ENCODE data around the gene PRDM2.

Gene PRDM2

GRCh38 chr1:13812456-13813397 lies 112.7 kb downstream of the PRDM2 start:
- DNase-seq (ENCODE audit: low read depth in 2 of 3, low spot score in 2 of 3): no peak

GRCh38 chr1:13813398-13814012 lies 113.5 kb downstream of the PRDM2 start:
- DNase-seq (ENCODE audit: low read depth in 2 of 3, low spot score in 2 of 3): peak in 2 of 3 experiments; percentile 42 to 50

DNA sequence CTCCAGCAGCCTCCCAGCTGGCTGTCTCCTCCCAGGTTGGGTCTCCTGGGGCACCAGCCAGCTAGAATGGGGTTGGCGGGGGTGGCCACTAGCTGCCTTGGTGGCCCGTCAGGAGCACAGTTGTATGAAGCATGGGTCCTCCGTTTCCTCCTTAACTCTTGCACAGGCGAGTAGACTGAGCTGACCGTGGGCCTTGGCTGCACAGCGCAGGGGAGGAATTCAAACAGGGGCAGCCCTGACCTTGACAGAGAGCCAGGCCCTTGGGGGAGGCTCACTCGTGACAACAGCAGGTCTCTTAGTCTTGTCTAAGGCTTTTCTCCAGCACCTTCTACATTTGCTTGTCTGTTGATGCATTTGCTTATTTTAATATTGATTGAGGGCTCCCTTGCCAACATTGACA lies 114.1 kb downstream of the PRDM2 start:
- no peak for DNase-seq (ENCODE audit: low read depth in 2 of 3, low spot score in 2 of 3)

GRCh38 chr1:13816016-13816760 lies 116.2 kb downstream of the PRDM2 start:
- DNase-seq (ENCODE audit: low read depth in 2 of 3, low spot score in 2 of 3): no peak

- no peak for DNase-seq (ENCODE audit: low read depth in 2 of 3, low spot score in 2 of 3)
Observed at GRCh38 chr1:13817906-13818305, 117.9 kb downstream of the PRDM2 start.

GRCh38 chr1:13818926-13819325 lies 118.9 kb downstream of the PRDM2 start:
- no peak for DNase-seq (ENCODE audit: low read depth in 2 of 3, low spot score in 2 of 3)

- DNase-seq (ENCODE audit: low read depth in 2 of 3, low spot score in 2 of 3): no peak
Observed at GRCh38 chr1:13819642-13820041, 119.7 kb downstream of the PRDM2 start.

DNA sequence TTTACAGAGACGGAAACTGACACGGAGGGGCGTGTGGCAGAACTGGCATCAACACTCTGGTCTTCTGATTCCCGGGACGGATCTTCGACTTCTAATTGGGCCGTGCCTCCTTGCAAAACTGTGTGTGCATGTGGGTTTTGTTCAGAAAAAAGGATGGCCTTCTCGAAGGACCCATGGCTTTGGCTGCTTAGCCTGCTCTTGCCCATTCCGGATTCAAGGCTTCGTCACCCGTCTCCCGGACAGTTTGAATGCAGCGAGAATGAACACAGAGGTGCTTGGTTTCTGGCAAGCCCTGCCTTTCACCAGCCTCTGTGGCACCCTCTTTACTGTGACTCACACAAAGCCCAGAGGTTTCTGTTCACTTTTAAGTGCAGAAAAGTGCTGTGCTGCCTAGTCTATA lies 120.1 kb downstream of the PRDM2 start:
- no peak for DNase-seq (ENCODE audit: low read depth in 2 of 3, low spot score in 2 of 3)

DNA sequence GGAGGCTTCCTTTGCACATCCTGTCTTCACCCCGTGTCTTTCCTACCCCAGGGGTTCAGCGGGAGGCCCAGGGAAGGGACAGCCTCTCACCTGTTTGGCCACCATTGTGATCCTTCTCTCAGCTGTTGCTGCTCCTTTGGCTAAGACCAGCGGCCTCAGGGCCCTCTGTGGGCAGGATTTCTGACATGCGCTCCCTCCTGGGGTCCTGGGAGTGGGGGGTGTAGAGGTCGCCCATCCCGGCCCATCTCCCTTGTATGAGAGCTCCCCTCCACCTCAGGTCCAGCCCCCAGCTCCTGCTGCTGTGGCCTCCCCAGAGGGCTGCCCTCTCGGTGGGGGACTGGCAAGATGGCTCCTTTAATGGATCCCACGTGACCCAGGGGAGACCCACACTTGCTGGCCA lies 120.5 kb downstream of the PRDM2 start:
- DNase-seq (ENCODE audit: low read depth in 2 of 3, low spot score in 2 of 3): no peak

DNA sequence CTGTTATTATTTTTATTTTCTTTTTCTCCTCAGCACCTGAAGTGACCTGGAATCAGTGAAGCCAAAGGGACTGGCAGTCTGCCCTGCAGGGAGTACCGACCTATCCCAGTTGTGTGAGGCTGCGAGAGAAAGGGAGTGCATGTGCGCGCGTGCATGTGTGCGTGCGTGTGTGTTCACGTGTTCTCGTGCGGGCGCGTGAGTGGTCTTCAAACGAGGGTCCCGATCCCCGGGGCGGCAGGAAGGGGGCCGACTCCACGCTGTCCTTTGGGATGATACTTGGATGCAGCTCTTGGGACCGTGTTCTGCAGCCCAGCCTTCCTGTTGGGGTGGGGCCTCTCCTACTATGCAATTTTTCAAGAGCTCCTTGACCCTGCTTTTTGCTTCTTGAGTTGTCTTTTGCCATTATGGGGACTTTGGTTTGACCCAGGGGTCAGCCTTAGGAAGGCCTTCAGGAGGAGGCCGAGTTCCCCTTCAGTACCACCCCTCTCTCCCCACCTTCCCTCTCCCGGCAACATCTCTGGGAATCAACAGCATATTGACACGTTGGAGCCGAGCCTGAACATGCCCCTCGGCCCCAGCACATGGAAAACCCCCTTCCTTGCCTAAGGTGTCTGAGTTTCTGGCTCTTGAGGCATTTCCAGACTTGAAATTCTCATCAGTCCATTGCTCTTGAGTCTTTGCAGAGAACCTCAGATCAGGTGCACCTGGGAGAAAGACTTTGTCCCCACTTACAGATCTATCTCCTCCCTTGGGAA lies 123.3 kb downstream of the PRDM2 start:
- DNase-seq (ENCODE audit: low read depth in 2 of 3, low spot score in 2 of 3): no peak

DNA sequence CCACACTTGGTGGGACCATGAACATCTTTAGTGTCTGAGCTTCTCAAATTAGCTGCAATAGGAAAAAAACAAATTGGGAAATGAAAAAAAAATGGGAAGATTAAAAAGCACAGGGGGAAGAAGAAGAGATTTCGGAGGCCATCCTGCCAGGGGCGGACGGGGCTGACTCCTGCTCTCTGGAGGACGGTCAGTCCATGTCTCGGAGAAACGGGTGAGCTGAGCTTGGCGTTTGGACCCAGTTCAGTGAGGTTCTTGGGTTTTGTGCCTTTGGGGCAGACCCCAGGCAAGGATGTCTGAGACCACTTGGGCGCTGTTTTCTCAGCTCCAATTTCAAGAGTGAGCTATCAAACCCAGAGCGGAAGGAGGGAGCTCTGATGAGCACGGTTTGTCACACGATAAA lies 123.9 kb downstream of the PRDM2 start:
- no peak for DNase-seq (ENCODE audit: low read depth in 2 of 3, low spot score in 2 of 3)

DNA sequence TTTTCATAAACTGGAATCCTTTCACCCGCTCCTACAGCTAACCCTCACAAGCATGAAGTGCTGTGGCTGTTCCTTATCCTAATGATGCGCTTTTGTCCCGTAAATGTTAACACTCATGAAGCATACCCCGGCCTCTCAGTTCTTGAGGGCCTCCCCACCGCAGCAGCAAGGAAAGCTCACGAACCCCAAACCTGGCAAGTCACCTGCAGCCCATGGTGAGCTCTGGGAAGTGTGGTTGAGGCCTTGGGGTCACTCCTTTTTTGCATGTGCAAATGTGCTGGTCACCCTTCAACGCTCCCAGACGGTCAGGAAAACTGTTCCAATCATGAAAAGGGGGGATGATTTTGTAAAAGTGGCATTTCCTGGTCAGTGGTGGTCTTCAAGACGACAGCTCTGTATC lies 124.6 kb downstream of the PRDM2 start:
- no peak for DNase-seq (ENCODE audit: low read depth in 2 of 3, low spot score in 2 of 3)

DNA sequence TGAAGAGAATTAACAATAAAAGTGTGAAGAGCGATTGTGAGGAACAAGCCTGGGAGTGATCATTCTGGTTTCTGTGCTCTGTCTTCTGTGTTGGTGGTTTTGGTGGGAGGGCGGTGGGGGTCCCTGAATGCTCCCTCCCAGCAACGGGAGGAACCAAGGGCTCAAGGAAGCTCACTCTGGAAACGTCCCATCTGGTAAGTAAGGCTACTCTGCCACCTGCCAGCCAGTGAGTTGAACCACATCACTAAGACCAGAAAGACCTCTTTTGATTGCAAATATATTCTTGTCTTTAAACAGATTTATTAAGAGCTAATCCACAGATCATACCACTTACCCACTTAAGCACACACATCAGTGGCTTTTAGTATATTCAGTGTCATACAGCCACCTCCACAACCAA lies 125.0 kb downstream of the PRDM2 start:
- no peak for DNase-seq (ENCODE audit: low read depth in 2 of 3, low spot score in 2 of 3)

DNA sequence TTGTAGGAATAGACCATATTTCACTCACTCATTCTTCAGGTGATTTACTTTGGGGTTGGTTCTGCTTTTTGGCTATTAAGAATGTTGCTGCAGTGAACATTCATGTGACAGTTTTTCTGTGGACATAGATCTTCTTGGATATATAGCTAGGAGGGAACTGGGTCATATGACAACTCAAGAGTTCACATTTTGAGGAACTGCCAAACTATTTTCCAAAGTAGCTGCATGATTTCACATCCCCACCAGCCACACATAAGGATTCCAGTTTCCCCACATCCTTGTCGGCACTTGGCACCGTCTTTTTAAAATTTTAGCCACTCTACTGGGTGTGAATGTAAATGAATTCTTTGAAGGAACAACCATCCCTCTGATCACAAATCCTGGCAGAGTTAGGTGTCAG lies 126.0 kb downstream of the PRDM2 start:
- DNase-seq (ENCODE audit: low read depth in 2 of 3, low spot score in 2 of 3): no peak

GRCh38 chr1:13826591-13826990 lies 126.6 kb downstream of the PRDM2 start:
- no peak for DNase-seq (ENCODE audit: low read depth in 2 of 3, low spot score in 2 of 3)

GRCh38 chr1:13828454-13829151 lies 128.6 kb downstream of the PRDM2 start:
- peak in 1 of 3 experiments; percentile 15 for DNase-seq (ENCODE audit: low read depth in 2 of 3, low spot score in 2 of 3)

- DNase-seq (ENCODE audit: low read depth in 2 of 3, low spot score in 2 of 3): no peak
Observed at GRCh38 chr1:13829152-13829769, 129.3 kb downstream of the PRDM2 start.

- DNase-seq (ENCODE audit: low read depth in 2 of 3, low spot score in 2 of 3): no peak
Observed at GRCh38 chr1:13830170-13830569, 130.2 kb downstream of the PRDM2 start.

- no peak for DNase-seq (ENCODE audit: low read depth in 2 of 3, low spot score in 2 of 3)
Observed at GRCh38 chr1:13830616-13831280, 130.8 kb downstream of the PRDM2 start.

- DNase-seq (ENCODE audit: low read depth in 2 of 3, low spot score in 2 of 3): no peak
Observed at GRCh38 chr1:13832100-13832499, 132.1 kb downstream of the PRDM2 start.

Measured in activated CD8-positive, alpha-beta memory T cell treated with anti-CD3 and anti-CD28 coated beads for 48 hours (primary cell).